BJ (cell line): Measurements from ENCODE around the gene CEP162. TPM values are rescaled to one million over a fixed set of nuclear protein-coding genes. Genes with fewer than 3 reads are reported as not detected.

Source experiments
- CTCF ChIA-PET: fragments of 350-600 bp; formaldehyde crosslinking; extraction: SDS; loops from one replicate; lab custom pipeline; 2021; ENCODE audit warnings: antibody characterized with exemption, inconsistent platforms; lab: Yijun Ruan, JAX
- POLR2A ChIA-PET: fragments of 300-600 bp; sonication (Branson Sonifier 250); formaldehyde crosslinking; extraction: SDS; loops from one replicate; lab custom pipeline; 2021; ENCODE audit warnings: antibody characterized with exemption; lab: Charles Lee
- DNase-seq: peaks from one replicate; pipeline ENCODE4 v3.0.0-alpha.2; 2011; ENCODE audit warnings: low read depth
- H3K27me3 ChIP-seq: 2 replicates; pipeline ENCODE4 v1.6.0; 2011; ENCODE audit warnings: low read length; ENCODE audit not compliant: control insufficient read depth, insufficient read depth
- H3K36me3 ChIP-seq: 2 replicates; pipeline ENCODE4 v1.5.1; 2011; ENCODE audit warnings: low read length; ENCODE audit not compliant: control insufficient read depth, insufficient read depth
- H3K4me3 ChIP-seq: 2 replicates; pipeline ENCODE4 v1.5.1; 2011; ENCODE audit warnings: low read depth, mild to moderate bottlenecking, control low read depth, low read length
- CTCF ChIP-seq: IDR thresholded peaks from 2 replicates; pipeline ENCODE4 v1.5.1; 2011; ENCODE audit warnings: low read depth, mild to moderate bottlenecking, control low read depth, inconsistent platforms, low read length, moderate library complexity; ENCODE audit not compliant: insufficient read depth
- polyA minus RNA-seq: library from RNA; depleted of rRNA, polyadenylated mRNA; stranded (reverse); fragments of >200 nt; gene quantifications from 2 replicates; pipeline ENCODE4 v1.2.3, GENCODE V29; 2011; rRNA and poly(A)+ RNA removed
- polyA plus RNA-seq: library from polyadenylated mRNA; depleted of rRNA; stranded (reverse); fragments of >200 nt; gene quantifications from 2 replicates; pipeline ENCODE4 v1.2.3, GENCODE V29; 2011; rRNA removed

Gene CEP162
- polyA plus RNA-seq (0.75 and 2.2 TPM in 2 replicates), polyA minus RNA-seq (0.38 and 1.4 TPM in 2 replicates)

GRCh38 chr6:84227434-84228197 is at the start of gene CEP162:
Gene CEP162, minus strand, starts transcription at chr6:84227643. Its CDS starts 1,250 bp downstream, at chr6:84226393.
- no peaks in the 10 kb centered on the region for H3K36me3 ChIP-seq
- peak within 1 kb of the TSS; percentile 90 for H3K4me3 ChIP-seq
- ChIA-PET CTCF (interaction anchor here (0.6 to 2.1 kb wide), 22 partner anchors 15 to 1093 kb away, joined by 3 to 14 read pairs (median 4); partner anchors contain the start of gene CYB5R4), POLR2A (no interaction called here)
- no peaks in the 10 kb centered on the region; the same call in 1 of the 2 replicates for H3K27me3 ChIP-seq
- DNase-seq, result peak; percentile 47
- peak; percentile 75 for TF ChIP-seq CTCF

- TF ChIP-seq CTCF, result no peak
- no peaks in the 10 kb centered on the region for H3K27me3 ChIP-seq
- no peak for DNase-seq
- POLR2A ChIA-PET, result no interaction called here
- CTCF ChIA-PET, result no interaction called here
- no peak overlapping the region for H3K4me3 ChIP-seq
- no peaks in the 10 kb centered on the region for H3K36me3 ChIP-seq
These were observed 47.4 kb upstream of the CEP162 start for GRCh38 chr6:84274856-84275255.

- POLR2A ChIA-PET, result no interaction called here
- no peaks in the 10 kb centered on the region for H3K27me3 ChIP-seq
- CTCF ChIA-PET, result no interaction called here
- TF ChIP-seq CTCF, result no peak
- DNase-seq, result no peak
- H3K36me3 ChIP-seq, result no peaks in the 10 kb centered on the region
- no peak overlapping the region for H3K4me3 ChIP-seq
These were observed 45.8 kb upstream of the CEP162 start for GRCh38 chr6:84273048-84273809.

GRCh38 chr6:84272298-84272697 is 44.9 kb upstream of the CEP162 start:
- H3K27me3 ChIP-seq, result no peaks in the 10 kb centered on the region
- POLR2A ChIA-PET, result no interaction called here
- no peak for TF ChIP-seq CTCF
- CTCF ChIA-PET, result no interaction called here
- no peak for DNase-seq
- no peak overlapping the region for H3K4me3 ChIP-seq
- no peaks in the 10 kb centered on the region for H3K36me3 ChIP-seq

GRCh38 chr6:84271061-84271716 is 43.7 kb upstream of the CEP162 start:
- ChIA-PET POLR2A (no interaction called here), CTCF (no interaction called here)
- TF ChIP-seq CTCF, result no peak
- Histone ChIP-seq H3K36me3 (no peaks in the 10 kb centered on the region), H3K4me3 (no peak overlapping the region), H3K27me3 (no peaks in the 10 kb centered on the region)
- no peak for DNase-seq
